ENCODE results near the gene PLD5. TPM values are rescaled to one million over a fixed set of nuclear protein-coding genes. Genes with fewer than 3 reads are reported as not detected.

PLD5 gene
- total RNA-seq, 2 donors from 2014 or later, result 0.27 TPM; not detected in 1

GRCh38 chr1:242449661-242450060 lies 74.8 kb downstream of the PLD5 start:
- Histone ChIP-seq H3K36me3 (no peaks in the 10 kb centered on the region), H3K4me1 (no peaks in the 10 kb centered on the region), H3K9ac (ENCODE audit: low read depth in 2 of 2, low read length in 2 of 2) (no peak overlapping the region), H3K27me3 (no peaks in the 10 kb centered on the region), H3K4me3 (no peak overlapping the region), H3K9me3 (no peaks in the 10 kb centered on the region), H3K27ac (no peak overlapping the region)
- intact Hi-C loops (cut with DNase I), result no loop called here
- no peak for DNase-seq
- TF ChIP-seq, protein P1, sequence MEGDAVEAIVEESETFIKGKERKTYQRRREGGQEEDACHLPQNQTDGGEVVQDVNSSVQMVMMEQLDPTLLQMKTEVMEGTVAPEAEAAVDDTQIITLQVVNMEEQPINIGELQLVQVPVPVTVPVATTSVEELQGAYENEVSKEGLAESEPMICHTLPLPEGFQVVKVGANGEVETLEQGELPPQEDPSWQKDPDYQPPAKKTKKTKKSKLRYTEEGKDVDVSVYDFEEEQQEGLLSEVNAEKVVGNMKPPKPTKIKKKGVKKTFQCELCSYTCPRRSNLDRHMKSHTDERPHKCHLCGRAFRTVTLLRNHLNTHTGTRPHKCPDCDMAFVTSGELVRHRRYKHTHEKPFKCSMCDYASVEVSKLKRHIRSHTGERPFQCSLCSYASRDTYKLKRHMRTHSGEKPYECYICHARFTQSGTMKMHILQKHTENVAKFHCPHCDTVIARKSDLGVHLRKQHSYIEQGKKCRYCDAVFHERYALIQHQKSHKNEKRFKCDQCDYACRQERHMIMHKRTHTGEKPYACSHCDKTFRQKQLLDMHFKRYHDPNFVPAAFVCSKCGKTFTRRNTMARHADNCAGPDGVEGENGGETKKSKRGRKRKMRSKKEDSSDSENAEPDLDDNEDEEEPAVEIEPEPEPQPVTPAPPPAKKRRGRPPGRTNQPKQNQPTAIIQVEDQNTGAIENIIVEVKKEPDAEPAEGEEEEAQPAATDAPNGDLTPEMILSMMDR (IDR thresholded peaks at IDR 0.05), result no peak

DNA sequence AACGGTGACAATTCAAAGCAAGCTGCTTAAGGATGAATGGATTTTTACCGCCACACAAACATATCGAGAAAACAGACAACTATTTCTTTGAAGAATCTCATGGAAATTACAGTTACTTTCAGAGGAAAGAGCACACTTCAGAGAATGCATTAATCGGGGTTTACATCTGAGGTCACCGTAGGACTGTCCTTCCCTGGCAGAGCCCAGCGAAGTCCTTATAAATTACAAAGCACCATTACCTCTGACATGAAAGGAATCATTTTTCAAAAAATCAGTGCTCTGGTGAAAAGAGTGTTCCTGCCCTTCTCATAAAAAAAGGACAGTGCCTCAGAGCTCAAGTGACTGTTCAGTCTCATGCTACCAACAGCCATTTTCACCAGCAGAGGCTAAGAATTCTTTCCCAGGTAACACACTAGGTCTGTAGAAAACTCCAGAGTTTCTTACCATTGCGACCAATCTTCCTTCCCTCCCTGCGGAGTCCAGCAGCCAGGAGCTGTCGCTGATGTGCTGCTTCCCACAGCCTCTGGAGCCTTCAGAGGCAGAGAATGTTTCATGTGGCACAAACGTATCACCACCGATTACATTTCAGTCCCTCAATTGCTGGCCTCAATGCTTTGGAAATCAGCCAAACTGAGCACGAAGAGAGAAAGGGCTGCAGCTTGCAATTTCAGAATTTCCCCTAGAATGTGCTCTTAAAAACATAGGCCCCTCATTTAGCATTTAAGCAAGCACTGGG lies 75.4 kb downstream of the PLD5 start:
- no peak for DNase-seq
- no peaks in the 10 kb centered on the region for H3K27me3 ChIP-seq
- intact Hi-C loops (cut with DNase I), result no loop called here
- H3K27ac ChIP-seq, result no peak overlapping the region
- H3K4me3 ChIP-seq, result no peak overlapping the region
- H3K4me1 ChIP-seq, result no peaks in the 10 kb centered on the region
- TF ChIP-seq, protein P1 (IDR thresholded peaks at IDR 0.05), result no peak
- H3K9ac ChIP-seq (ENCODE audit: low read depth in 2 of 2, low read length in 2 of 2), result no peak overlapping the region
- no peaks in the 10 kb centered on the region for H3K36me3 ChIP-seq
- H3K9me3 ChIP-seq, result no peaks in the 10 kb centered on the region

DNA sequence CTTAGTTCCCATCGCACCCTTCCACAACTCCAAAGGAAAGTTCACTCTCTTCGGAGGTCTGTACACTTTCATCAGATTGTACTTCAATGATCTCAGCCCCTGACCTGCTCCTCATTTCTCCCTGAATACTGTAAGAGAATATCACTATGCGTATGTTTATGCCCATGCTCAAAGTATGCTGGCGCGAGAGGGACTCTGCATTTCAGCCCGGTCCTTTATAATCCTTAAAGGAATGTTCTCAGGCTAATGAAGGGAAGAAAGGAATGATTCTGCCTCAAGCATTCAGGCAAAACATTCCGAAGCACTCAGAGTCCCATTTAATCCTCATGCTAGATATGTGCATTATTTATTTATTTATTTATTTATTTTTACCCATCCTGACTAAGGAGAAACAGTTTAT lies 76.8 kb downstream of the PLD5 start:
- H3K4me3 ChIP-seq, result no peak overlapping the region
- no peaks in the 10 kb centered on the region for H3K36me3 ChIP-seq
- TF ChIP-seq, protein P1 (IDR thresholded peaks at IDR 0.05), result no peak
- no peaks in the 10 kb centered on the region for H3K9me3 ChIP-seq
- H3K27me3 ChIP-seq, result no peaks in the 10 kb centered on the region
- DNase-seq, result no peak
- H3K9ac ChIP-seq (ENCODE audit: low read depth in 2 of 2, low read length in 2 of 2), result no peak overlapping the region
- intact Hi-C loops (cut with DNase I), result no loop called here
- H3K27ac ChIP-seq, result no peak overlapping the region
- H3K4me1 ChIP-seq, result no peaks in the 10 kb centered on the region

GRCh38 chr1:242440757-242441156 lies 83.7 kb downstream of the PLD5 start:
- H3K36me3 ChIP-seq, result no peaks in the 10 kb centered on the region
- DNase-seq, result no peak
- no peak overlapping the region for H3K9ac ChIP-seq (ENCODE audit: low read depth in 2 of 2, low read length in 2 of 2)
- no peaks in the 10 kb centered on the region for H3K9me3 ChIP-seq
- no peaks in the 10 kb centered on the region for H3K27me3 ChIP-seq
- intact Hi-C loops (cut with DNase I), result no loop called here
- TF ChIP-seq, protein P1 (IDR thresholded peaks at IDR 0.05), result no peak
- H3K27ac ChIP-seq, result no peak overlapping the region
- H3K4me1 ChIP-seq, result no peaks in the 10 kb centered on the region
- H3K4me3 ChIP-seq, result no peak overlapping the region

DNA sequence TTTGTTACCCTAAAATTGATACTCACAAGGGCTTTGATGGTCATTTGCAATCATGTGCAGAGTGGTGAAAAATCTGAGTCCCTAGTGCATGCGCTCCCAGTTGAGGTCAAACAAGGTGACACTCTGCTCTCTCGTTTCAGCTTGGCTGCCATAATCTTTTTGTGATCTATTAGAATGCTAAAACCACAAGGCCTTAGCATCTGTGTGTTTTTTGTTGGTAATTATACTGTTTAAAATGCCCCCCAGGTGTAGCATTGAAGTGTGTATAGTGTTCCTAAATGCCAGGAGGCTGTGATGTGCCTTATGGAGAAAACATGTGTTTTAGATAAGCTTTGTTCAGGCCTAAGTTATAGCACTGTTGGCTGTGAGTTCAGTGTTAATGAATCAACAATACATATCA lies 89.3 kb downstream of the PLD5 start:
- no peaks in the 10 kb centered on the region for H3K36me3 ChIP-seq
- H3K9me3 ChIP-seq, result no peaks in the 10 kb centered on the region
- H3K4me1 ChIP-seq, result no peaks in the 10 kb centered on the region
- H3K9ac ChIP-seq (ENCODE audit: low read depth in 2 of 2, low read length in 2 of 2), result no peak overlapping the region
- no peak overlapping the region for H3K27ac ChIP-seq
- intact Hi-C loops (cut with DNase I), result no loop called here
- H3K27me3 ChIP-seq, result no peaks in the 10 kb centered on the region
- TF ChIP-seq, protein P1 (IDR thresholded peaks at IDR 0.05), result no peak
- H3K4me3 ChIP-seq, result no peak overlapping the region
- DNase-seq, result no peak

Measured in colonic mucosa (tissue), 4 donors.